Activated CD4-positive, alpha-beta T cell treated with anti-CD3 and anti-CD28 coated beads, Interleukin-2, amount 50 U/mL, for 4 hours (primary cell): ENCODE measurements around the gene ENSA.
"Not testable (repeated sequence)": the region's sequence is repeated elsewhere in the genome, so short reads cannot be mapped to it uniquely, and the experiment has no call there.

Experiments
- DNase-seq, 2 experiments: peaks; one replicate each; pipeline ENCODE4 v3.0.0-alpha.2; 2020

ENSA gene

DNA sequence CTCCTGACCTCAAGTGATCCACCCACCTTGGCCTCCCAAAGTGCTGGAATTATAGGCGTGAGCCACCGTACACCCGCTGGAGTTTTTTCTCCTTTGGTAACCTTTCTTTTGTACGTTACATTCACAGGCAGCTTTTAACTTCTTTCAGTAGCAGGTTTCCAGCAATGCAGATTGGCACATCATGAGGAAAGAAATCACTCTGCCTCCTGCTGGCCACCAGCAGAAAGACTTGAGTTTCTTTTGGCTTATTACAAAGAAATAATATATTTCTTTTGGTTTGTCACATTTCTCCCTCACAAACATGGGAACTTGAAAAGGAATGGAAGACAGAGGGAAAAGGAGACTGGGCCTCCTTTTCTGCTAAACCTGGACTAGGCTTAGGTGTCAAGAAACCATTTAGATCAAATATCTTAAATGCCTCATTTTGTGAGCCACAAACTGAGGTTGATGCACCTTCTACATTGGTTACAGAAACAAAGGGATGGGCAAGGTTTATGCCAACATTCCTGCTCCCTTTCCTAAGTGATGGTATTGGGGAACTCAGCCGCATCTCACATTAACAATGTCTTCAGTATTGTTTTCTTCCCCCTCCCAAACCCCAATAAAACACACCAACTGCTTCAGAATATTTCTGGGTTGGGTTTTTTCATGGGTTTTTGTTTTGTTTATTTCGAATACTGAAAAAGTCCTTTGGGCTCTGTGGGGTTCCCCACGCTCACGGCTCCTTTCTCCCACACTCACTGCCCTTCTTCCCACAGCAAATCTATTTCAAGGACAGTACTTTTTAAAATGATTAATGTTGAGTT lies 7.7 kb downstream of the ENSA start:
- peak; percentile 59 to 61 for DNase-seq

DNA sequence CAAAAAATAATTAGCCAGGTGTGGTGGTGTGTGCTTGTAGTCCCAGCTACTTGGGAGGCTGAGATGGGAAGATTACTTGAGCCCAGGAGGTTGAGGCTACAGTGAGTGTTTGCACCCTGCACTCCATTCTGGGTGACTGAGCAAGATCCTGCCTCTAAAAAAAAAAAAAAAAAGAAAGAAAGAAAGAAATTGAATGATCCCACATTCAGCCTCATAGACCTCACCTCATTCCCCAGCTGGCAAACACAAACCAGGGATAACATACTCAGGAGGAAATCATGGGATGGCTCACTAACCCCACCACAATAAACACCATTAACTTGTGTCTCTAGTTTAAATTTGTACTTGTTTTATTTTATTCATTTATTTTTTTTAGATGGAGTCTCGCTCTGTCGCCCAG lies 8.5 kb downstream of the ENSA start:
- no peak for DNase-seq

GRCh38 chr1:150619576-150620509 lies 9.6 kb downstream of the ENSA start:
- DNase-seq: peak in 1 of 2 experiments; percentile 14

GRCh38 chr1:150615346-150616201 lies 13.8 kb downstream of the ENSA start:
- DNase-seq: no peak

DNA sequence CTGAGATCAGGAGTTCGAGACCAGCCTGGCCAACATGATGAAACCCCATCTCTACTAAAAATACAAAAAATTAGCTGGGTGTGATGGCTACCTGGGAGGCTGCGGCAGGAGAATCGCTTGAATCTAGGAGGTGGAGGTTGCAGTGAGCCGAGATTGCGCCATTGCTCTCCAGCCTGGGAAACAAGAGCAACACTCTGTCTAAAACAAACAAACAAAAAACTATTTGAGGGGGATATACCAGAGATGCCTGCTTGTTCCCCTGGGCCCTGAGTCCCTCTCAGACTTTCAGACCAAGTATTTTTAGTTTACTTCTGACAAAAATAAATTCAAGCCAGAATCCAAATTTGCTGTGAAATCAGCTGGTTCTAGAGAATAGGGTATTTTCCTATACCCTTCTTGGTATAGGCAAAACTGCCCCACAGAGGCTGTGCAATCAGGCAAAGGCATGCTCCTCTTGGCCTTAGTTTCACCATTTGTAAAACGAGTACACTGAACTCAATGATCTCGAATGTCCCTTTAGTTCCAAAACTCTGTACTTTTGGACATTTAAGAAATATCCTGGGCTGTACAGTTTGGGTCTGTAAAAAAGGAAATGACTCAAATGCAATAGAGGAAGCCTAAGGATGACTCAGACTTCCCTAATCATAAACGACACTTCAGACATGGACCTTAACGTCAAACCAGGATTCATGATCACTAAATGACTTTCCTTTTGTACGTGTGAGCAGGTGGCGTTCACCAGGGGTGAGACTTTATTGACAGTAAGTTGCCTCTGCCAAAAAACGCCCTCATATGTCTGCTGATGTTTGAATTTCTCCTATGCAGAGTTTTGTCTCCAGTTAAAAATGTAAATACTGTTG lies 16.1 kb downstream of the ENSA start:
- DNase-seq: peak; percentile 37 to 43

DNA sequence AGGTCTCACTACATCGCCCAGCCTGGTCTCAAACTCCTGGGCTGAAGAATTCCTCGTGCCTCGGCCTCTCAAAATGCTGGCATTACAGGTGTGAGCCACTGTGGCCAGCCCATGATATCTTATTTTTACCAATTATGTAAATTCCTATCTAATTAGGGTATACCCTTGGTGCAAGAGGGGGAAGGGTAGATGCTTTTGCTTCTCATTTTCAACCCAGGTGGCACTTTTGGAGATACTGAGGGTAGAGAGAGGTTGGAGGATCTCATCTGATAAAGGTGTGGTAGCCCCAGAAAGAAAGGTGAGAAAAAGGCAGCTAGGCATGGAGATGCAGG lies 17.4 kb downstream of the ENSA start:
- no peak for DNase-seq

- DNase-seq: no peak
These were observed 18.8 kb downstream of the ENSA start for GRCh38 chr1:150610576-150610975.

- no peak for DNase-seq
These were observed 19.7 kb downstream of the ENSA start for GRCh38 chr1:150609732-150610131.

DNA sequence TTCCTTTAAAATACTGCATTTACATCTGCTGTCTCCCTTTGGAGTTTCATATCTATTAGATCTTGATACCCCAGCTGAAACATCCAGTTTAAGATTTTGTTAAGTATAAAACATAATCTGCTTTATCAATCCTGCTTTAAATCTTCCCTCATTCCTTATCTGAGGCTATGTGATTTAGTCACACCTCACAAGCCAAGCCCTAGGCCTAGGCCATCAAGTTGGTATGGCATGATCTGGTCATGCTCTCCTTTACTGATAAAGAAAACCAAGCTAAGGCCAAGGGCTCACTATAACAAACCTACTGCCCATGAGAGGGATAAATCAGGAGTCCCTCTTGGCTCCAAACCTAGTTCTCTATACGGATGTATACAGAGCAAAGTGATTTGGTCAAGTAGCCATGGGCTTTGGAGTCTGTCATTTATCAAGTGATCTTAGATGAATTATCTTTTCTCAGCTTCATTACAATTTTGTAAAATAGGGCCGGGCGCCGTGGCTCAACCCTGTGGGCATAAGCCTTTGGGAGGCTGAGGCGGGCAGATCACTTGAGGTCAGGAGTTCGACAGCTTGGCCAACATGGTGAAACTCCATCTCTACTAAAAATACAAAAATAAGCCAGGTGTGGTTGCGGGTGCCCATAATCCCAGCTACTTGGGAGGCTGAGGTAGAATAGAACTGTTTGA lies 22.8 kb downstream of the ENSA start:
- no peak for DNase-seq

- DNase-seq: not testable (repeated sequence)
These were observed 24.0 kb downstream of the ENSA start for GRCh38 chr1:150605451-150605731.

DNA sequence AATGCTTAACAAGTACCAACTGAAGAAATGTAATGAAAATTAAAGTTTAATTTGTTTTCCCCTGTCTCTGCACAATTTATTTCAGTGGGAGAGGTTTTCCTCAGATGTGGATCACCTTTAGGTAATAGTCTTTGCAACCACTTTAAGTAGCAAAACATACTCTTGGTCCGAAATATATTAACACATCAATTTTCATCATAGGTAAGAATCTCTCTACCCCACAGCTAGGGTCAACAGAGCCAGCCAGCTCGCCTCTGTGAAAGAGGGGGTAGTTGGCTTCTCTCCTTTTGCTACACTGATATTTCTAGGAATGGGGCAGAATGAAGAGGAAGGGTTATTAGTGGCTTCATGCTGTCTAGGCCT lies 25.2 kb downstream of the ENSA start:
- DNase-seq: no peak

DNA sequence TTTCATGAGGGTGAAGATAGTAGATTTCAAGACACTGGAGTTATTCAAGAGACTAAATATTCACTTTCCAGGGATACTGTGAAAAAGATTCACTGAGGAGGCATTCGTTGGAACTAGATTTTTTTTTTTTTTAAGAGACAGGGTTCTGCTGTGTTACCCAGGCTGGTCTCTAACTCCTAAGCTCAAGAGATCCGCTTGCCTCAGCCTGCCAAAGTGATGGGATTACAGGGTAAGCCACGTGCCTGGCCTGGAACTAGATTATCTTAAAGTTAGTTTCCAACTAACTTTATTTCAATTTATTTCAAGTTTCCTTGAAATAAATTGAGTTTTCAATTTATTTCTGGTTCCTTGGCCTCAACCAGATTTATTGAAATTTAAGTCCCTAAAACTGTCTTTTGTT lies 25.7 kb downstream of the ENSA start:
- DNase-seq: no peak

GRCh38 chr1:150602372-150602771 lies 27.0 kb downstream of the ENSA start:
- not testable (repeated sequence) for DNase-seq

GRCh38 chr1:150601540-150601939 lies 27.9 kb downstream of the ENSA start:
- no peak for DNase-seq

DNA sequence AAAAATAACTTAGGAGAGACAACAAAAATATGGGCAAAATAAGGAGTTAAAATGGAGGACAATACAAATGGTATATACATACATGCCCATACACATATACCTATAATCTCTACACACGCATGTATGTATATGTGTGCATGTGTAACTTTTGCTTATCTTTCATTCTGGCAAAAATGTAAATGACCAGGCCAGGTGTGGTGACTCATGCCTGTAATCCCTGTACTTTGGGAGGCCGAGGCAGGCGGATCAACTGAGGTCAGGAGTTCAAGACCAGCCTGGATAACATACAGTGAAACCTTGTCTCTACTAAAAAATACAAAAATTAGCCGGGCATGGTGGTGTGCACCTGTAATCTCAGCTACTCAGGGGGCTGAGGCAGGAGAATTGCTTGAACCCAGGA lies 31.1 kb downstream of the ENSA start:
- not testable (repeated sequence) for DNase-seq

GRCh38 chr1:150596976-150597375 lies 32.4 kb downstream of the ENSA start:
- no peak for DNase-seq

GRCh38 chr1:150596095-150596892 lies 33.1 kb downstream of the ENSA start:
- DNase-seq: no peak

DNA sequence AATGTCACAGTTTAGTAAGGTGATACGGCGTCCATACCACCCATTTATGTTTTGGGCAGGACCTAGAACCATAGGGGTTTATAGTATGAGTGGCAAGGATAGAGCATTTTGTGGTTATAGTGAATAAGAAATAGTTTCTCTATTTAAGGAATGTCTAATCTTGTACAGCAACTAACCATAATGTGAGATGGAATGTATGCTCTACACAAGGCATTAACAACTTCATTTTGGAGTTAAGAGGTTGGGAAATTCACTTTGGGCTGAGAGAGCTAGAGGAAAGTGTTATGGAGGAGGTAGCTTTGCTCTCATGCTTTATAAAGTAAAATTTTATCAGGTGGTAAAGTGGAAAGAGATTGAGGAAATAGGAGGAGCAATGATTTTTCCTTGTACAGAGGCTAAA lies 47.0 kb downstream of the ENSA start:
- DNase-seq: no peak

DNA sequence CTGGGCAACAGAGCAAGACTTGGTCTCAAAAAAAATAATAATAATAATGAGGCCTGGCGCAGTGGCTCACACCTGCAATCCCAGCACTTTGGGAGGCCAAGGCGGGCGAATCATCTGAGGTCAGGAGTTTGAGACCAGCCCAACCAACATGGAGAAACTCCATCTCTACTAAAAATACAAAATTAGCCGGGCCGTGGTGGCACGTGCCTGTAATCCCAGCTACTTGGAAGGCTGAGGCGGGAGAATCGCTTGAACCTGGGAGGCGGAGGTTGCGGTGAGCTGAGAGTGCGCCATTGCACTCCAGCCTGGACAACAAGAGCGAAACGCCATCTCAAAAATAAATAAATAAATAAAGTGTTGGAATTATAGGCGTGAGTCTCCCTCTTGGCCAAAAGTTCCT lies 47.5 kb downstream of the ENSA start:
- not testable (repeated sequence) for DNase-seq

GRCh38 chr1:150581437-150581836 lies 48.0 kb downstream of the ENSA start:
- DNase-seq: not testable (repeated sequence)

DNA sequence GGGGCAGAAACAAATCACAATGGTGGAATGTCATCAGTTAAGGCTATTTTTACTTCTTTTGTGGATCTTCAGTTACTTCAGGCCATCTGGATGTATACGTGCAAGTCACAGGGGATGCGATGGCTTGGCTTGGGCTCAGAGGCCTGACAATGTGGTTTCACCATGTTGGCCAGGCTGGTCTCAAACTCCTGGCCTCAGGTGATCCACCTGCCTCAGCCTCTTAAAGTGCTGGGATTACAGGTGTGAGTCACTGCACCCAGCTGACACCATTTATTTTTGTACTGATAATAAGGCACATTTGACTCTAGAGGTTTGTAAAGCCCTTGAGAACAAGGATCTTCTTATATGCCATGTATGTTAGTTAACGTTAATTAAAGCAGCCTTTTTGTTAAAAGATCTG lies 48.4 kb downstream of the ENSA start:
- not testable (repeated sequence) for DNase-seq
